Activated naive CD8-positive, alpha-beta T cell treated with anti-CD3 and anti-CD28 coated beads, Interleukin-2, amount 50 U/mL, for 24 hours (primary cell): ENCODE measurements around the gene XPOT.

Experiments
- ATAC-seq: fragments of 150-1000 bp; cut with Tn5 transposase; one replicate; pipeline ENCODE4 v1.10.0; 2021
- DNase-seq: peaks from one replicate; pipeline ENCODE4 v3.0.0; 2021
- H3K27ac Mint-ChIP-seq: one replicate; pipeline ENCODE4 v1.8.0; 2021; ENCODE audit warnings: mild to moderate bottlenecking, mixed read lengths
- H3K27me3 Mint-ChIP-seq: one replicate; pipeline ENCODE4 v1.8.0; 2021; ENCODE audit warnings: mixed read lengths
- H3K36me3 Mint-ChIP-seq: one replicate; pipeline ENCODE4 v1.8.0; 2021; ENCODE audit warnings: low read depth, mixed read lengths
- H3K4me1 Mint-ChIP-seq: one replicate; pipeline ENCODE4 v1.8.0; 2021; ENCODE audit warnings: mixed read lengths
- H3K4me3 Mint-ChIP-seq: one replicate; pipeline ENCODE4 v1.8.0; 2021; ENCODE audit warnings: mild to moderate bottlenecking, moderate library complexity, mixed read lengths
- H3K9me3 Mint-ChIP-seq: one replicate; pipeline ENCODE4 v1.8.0; 2021; ENCODE audit warnings: mixed read lengths

The XPOT gene

GRCh38 chr12:64404470-64405256, 471 bp downstream of the XPOT start:
- Mint-ChIP-seq H3K27me3 (no peaks in the 10 kb centered on the region), H3K27ac (peak overlapping the region; percentile 99), H3K4me1 (peaks cover 44% of the 10 kb centered on the region), H3K4me3 (peak overlapping the region; percentile 94), H3K9me3 (peaks cover 11% of the 10 kb centered on the region), H3K36me3 (peaks cover 17% of the 10 kb centered on the region)
- ATAC-seq (peak; percentile 45), DNase-seq (peak; percentile 74)

GRCh38 chr12:64407342-64408223, 3.4 kb downstream of the XPOT start:
- Mint-ChIP-seq H3K27me3 (no peaks in the 10 kb centered on the region), H3K4me3 (no peak overlapping the region), H3K9me3 (peaks cover 3% of the 10 kb centered on the region), H3K27ac (no peak overlapping the region), H3K4me1 (peaks cover 37% of the 10 kb centered on the region), H3K36me3 (peaks cover 37% of the 10 kb centered on the region)
- ATAC-seq (no peak), DNase-seq (no peak)

- ATAC-seq = no peak
- no peaks in the 10 kb centered on the region for H3K9me3 Mint-ChIP-seq
- no peak overlapping the region for H3K4me3 Mint-ChIP-seq
- peaks cover 59% of the 10 kb centered on the region for H3K36me3 Mint-ChIP-seq
- no peak overlapping the region for H3K27ac Mint-ChIP-seq
- no peaks in the 10 kb centered on the region for H3K27me3 Mint-ChIP-seq
- peaks cover 19% of the 10 kb centered on the region for H3K4me1 Mint-ChIP-seq
- DNase-seq = no peak
Observed at GRCh38 chr12:64411427-64411826, 7.2 kb downstream of the XPOT start.

- Mint-ChIP-seq H3K4me1 (peaks cover 17% of the 10 kb centered on the region), H3K4me3 (no peak overlapping the region), H3K36me3 (peaks cover 62% of the 10 kb centered on the region), H3K27me3 (no peaks in the 10 kb centered on the region), H3K27ac (no peak overlapping the region), H3K9me3 (no peaks in the 10 kb centered on the region)
- no peak for ATAC-seq
- DNase-seq = no peak
Observed at GRCh38 chr12:64412459-64412858, 8.3 kb downstream of the XPOT start.

- no peak overlapping the region for H3K4me3 Mint-ChIP-seq
- DNase-seq (no peak), ATAC-seq (no peak)
- H3K27ac Mint-ChIP-seq = no peak overlapping the region
- peaks cover 73% of the 10 kb centered on the region for H3K36me3 Mint-ChIP-seq
- H3K9me3 Mint-ChIP-seq = no peaks in the 10 kb centered on the region
- H3K4me1 Mint-ChIP-seq = peaks cover 23% of the 10 kb centered on the region
- H3K27me3 Mint-ChIP-seq = no peaks in the 10 kb centered on the region
Observed at GRCh38 chr12:64413884-64414283, 9.7 kb downstream of the XPOT start.

GRCh38 chr12:64418209-64418608, 14.0 kb downstream of the XPOT start:
- Mint-ChIP-seq H3K4me1 (peaks cover 21% of the 10 kb centered on the region), H3K4me3 (no peak overlapping the region), H3K36me3 (peaks cover 81% of the 10 kb centered on the region), H3K27me3 (no peaks in the 10 kb centered on the region), H3K9me3 (no peaks in the 10 kb centered on the region), H3K27ac (peak overlapping the region; percentile 76)
- ATAC-seq = peak; percentile 77
- DNase-seq = no peak

GRCh38 chr12:64419696-64420095, 15.5 kb downstream of the XPOT start:
- ATAC-seq = no peak
- Mint-ChIP-seq H3K9me3 (no peaks in the 10 kb centered on the region), H3K27ac (no peak overlapping the region), H3K27me3 (no peaks in the 10 kb centered on the region), H3K4me3 (no peak overlapping the region), H3K4me1 (peaks cover 21% of the 10 kb centered on the region), H3K36me3 (peaks cover 79% of the 10 kb centered on the region)
- no peak for DNase-seq

GRCh38 chr12:64427988-64428387, 23.8 kb downstream of the XPOT start:
- no peaks in the 10 kb centered on the region for H3K27me3 Mint-ChIP-seq
- no peak overlapping the region for H3K4me3 Mint-ChIP-seq
- no peaks in the 10 kb centered on the region for H3K9me3 Mint-ChIP-seq
- ATAC-seq = no peak
- peaks cover 89% of the 10 kb centered on the region for H3K36me3 Mint-ChIP-seq
- H3K27ac Mint-ChIP-seq = no peak overlapping the region
- H3K4me1 Mint-ChIP-seq = no peaks in the 10 kb centered on the region
- DNase-seq = no peak

GRCh38 chr12:64428956-64429355, 24.8 kb downstream of the XPOT start:
- Mint-ChIP-seq H3K27me3 (no peaks in the 10 kb centered on the region), H3K4me3 (no peak overlapping the region), H3K36me3 (peaks cover 85% of the 10 kb centered on the region), H3K9me3 (no peaks in the 10 kb centered on the region), H3K27ac (no peak overlapping the region), H3K4me1 (no peaks in the 10 kb centered on the region)
- ATAC-seq (no peak), DNase-seq (no peak)

- no peaks in the 10 kb centered on the region for H3K27me3 Mint-ChIP-seq
- peaks cover 82% of the 10 kb centered on the region for H3K36me3 Mint-ChIP-seq
- DNase-seq (no peak), ATAC-seq (no peak)
- H3K27ac Mint-ChIP-seq = no peak overlapping the region
- H3K4me3 Mint-ChIP-seq = no peak overlapping the region
- no peaks in the 10 kb centered on the region for H3K9me3 Mint-ChIP-seq
- H3K4me1 Mint-ChIP-seq = no peaks in the 10 kb centered on the region
Observed at GRCh38 chr12:64430886-64431285, 26.7 kb downstream of the XPOT start.

- no peak for DNase-seq
- Mint-ChIP-seq H3K4me1 (no peaks in the 10 kb centered on the region), H3K4me3 (no peak overlapping the region), H3K27me3 (no peaks in the 10 kb centered on the region), H3K9me3 (no peaks in the 10 kb centered on the region), H3K36me3 (peaks cover 76% of the 10 kb centered on the region), H3K27ac (no peak overlapping the region)
- no peak for ATAC-seq
Observed at GRCh38 chr12:64431791-64432190, 27.6 kb downstream of the XPOT start.

- Mint-ChIP-seq H3K9me3 (no peaks in the 10 kb centered on the region), H3K4me3 (no peak overlapping the region), H3K4me1 (peaks cover 2% of the 10 kb centered on the region), H3K36me3 (peaks cover 77% of the 10 kb centered on the region), H3K27me3 (no peaks in the 10 kb centered on the region), H3K27ac (no peak overlapping the region)
- DNase-seq = no peak
- ATAC-seq = no peak
Observed at GRCh38 chr12:64433915-64434314, 29.7 kb downstream of the XPOT start.

GRCh38 chr12:64440100-64440499, 35.9 kb downstream of the XPOT start:
- Mint-ChIP-seq H3K9me3 (no peaks in the 10 kb centered on the region), H3K36me3 (peaks cover 66% of the 10 kb centered on the region), H3K27ac (no peak overlapping the region), H3K4me3 (no peak overlapping the region), H3K27me3 (no peaks in the 10 kb centered on the region), H3K4me1 (peaks cover 9% of the 10 kb centered on the region)
- no peak for DNase-seq
- no peak for ATAC-seq

GRCh38 chr12:64445490-64445889, 41.3 kb downstream of the XPOT start:
- no peak for DNase-seq
- no peak for ATAC-seq
- Mint-ChIP-seq H3K36me3 (peaks cover 66% of the 10 kb centered on the region), H3K4me1 (peaks cover 15% of the 10 kb centered on the region), H3K27ac (no peak overlapping the region), H3K9me3 (no peaks in the 10 kb centered on the region), H3K27me3 (no peaks in the 10 kb centered on the region), H3K4me3 (no peak overlapping the region)

GRCh38 chr12:64446295-64446694, 42.1 kb downstream of the XPOT start:
- Mint-ChIP-seq H3K36me3 (peaks cover 62% of the 10 kb centered on the region), H3K27ac (peak overlapping the region; percentile 24), H3K9me3 (no peaks in the 10 kb centered on the region), H3K27me3 (no peaks in the 10 kb centered on the region), H3K4me1 (peaks cover 23% of the 10 kb centered on the region), H3K4me3 (no peak overlapping the region)
- ATAC-seq = no peak
- DNase-seq = no peak
